ENCODE data around the gene FBXO31. TPM values are rescaled to one million over a fixed set of nuclear protein-coding genes. Genes with fewer than 3 reads are reported as not detected.

The FBXO31 gene
- total and polyA plus RNA-seq, 2 of the 8 experiments (the other 6 are each of a cell fraction or from before 2014, with no cell fraction given): 8.3 to 21.6 TPM

- Histone ChIP-seq H4K91ac (replicated peaks; ENCODE audit: insufficient read length, low read length) (no peak overlapping the region), H2BK20ac (ENCODE audit: low read length) (no peak overlapping the region), H3K36me3 (ENCODE audit: control insufficient read depth in 2 of 4, insufficient read depth in 4 of 4, low read length in 3 of 4) (peaks cover 0 to 9% (median 4%) of the 10 kb centered on the region in 4 experiments; a peak in 5 of 8 replicates), H4K20me1 (replicated peaks in 1 of 2; ENCODE audit: control insufficient read depth in 1 of 2, insufficient read depth in 2 of 2, low read length in 2 of 2) (peaks cover 9 to 14% of the 10 kb centered on the region in 2 experiments), H3K27me3 (replicated peaks in 1 of 4; ENCODE audit: control insufficient read depth in 3 of 4, extremely low read depth in 1 of 4, insufficient read depth in 3 of 4, low read length in 3 of 4) (no peaks in the 10 kb centered on the region), H3K4me1 (replicated peaks in 1 of 4; ENCODE audit: control insufficient read depth in 3 of 4, insufficient read depth in 4 of 4, low read length in 3 of 4) (0 out of 7 replicates have a peak, but pooled peaks cover 0 to 3% (median 0%) of the 10 kb centered on the region in 4 experiments), H2BK5ac (ENCODE audit: low read depth, low read length) (no peak overlapping the region), H3K79me1 (ENCODE audit: low read depth, low read length) (peaks cover 2% of the 10 kb centered on the region; the same call in 1 of the 2 replicates), H3K23me2 (ENCODE audit: low read depth, low read length) (no peaks in the 10 kb centered on the region), H3K9ac (replicated peaks in 1 of 4; ENCODE audit: extremely low read depth in 1 of 4, low read depth in 3 of 4, low read length in 3 of 4) (no peak overlapping the region), H3K4me2 (ENCODE audit: insufficient read depth in 1 of 2, low read depth in 2 of 2, low read length in 2 of 2) (no peak overlapping the region), H3K4ac (replicated peaks; ENCODE audit: insufficient read length, low read depth, low read length) (no peak overlapping the region), H3K23ac (ENCODE audit: insufficient read length) (no peak overlapping the region), H4K5ac (ENCODE audit: insufficient read length, low read depth, low read length) (no peak overlapping the region), H3K4me3 (ENCODE audit: extremely low read depth in 1 of 4, insufficient read depth in 2 of 4, low read depth in 3 of 4, low read length in 4 of 4) (no peak overlapping the region), H3K9me3 (ENCODE audit: insufficient read depth in 2 of 2, low read depth in 1 of 2, low read length in 1 of 2) (no peaks in the 10 kb centered on the region), H2BK12ac (ENCODE audit: low read depth, low read length) (no peak overlapping the region), H3K27ac (ENCODE audit: low read depth, low read length) (no peak overlapping the region), H2BK15ac (ENCODE audit: low read length) (no peak overlapping the region), H2AFZ (ENCODE audit: low read length) (no peak overlapping the region), H2BK120ac (replicated peaks; ENCODE audit: low read depth, low read length) (no peak overlapping the region), H3K14ac (ENCODE audit: insufficient read length) (no peak overlapping the region), H3K56ac (replicated peaks; ENCODE audit: insufficient read length, low read depth, low read length) (no peak overlapping the region), H4K8ac (ENCODE audit: extremely low read depth, insufficient read depth, low read length) (no peak overlapping the region), H3K18ac (ENCODE audit: extremely low read depth, low read length) (no peak overlapping the region), H3K79me2 (ENCODE audit: control insufficient read depth in 1 of 2, insufficient read depth in 2 of 2, low read length in 2 of 2) (no peaks in the 10 kb centered on the region), H2AK5ac (ENCODE audit: low read depth, low read length) (no peak overlapping the region)
- FAIRE-seq (no peak), DNase-seq (ENCODE audit: low read depth in 1 of 2, low spot score in 2 of 2) (no peak)
- ChIA-PET POLR2A (ENCODE audit: partially characterized antibody) (interaction anchor here (0.6 to 1.3 kb wide), 2 partner anchors 11 to 33 kb away, joined by 3 read pairs; no protein-coding TSS in a partner anchor), CTCF (ENCODE audit: partially characterized antibody) (interaction anchor here (2.0 kb wide), 1 partner anchor 32 kb away, joined by 6 read pairs; no protein-coding TSS in a partner anchor)
- 93% methylated on average over 20 of the region's 20 CpGs; no CpG with 5 or more reads in 1 of the 2 experiments for WGBS, 2 experiments (ENCODE audit: extremely low coverage in 1 of 2, insufficient coverage in 1 of 2, insufficient read length in 1 of 2, insufficient replicate concordance in 2 of 2, low coverage in 1 of 2, low lambda C conversion rate in 2 of 2, missing lambda C conversion rate in 1 of 2)
- TF ChIP-seq EGR1 (IDR thresholded peaks at IDR 0.05; ENCODE audit: borderline replicate concordance, low read depth, low read length) (no peak), FOSL1 (IDR thresholded peaks at IDR 0.05; ENCODE audit: insufficient read depth, low read depth, low read length) (no peak), RNF2 (IDR thresholded peaks at IDR 0.05; ENCODE audit: borderline replicate concordance, low read depth, low read length, missing control alignments, poor library complexity, severe bottlenecking) (no peak), NRF1 (IDR thresholded peaks at IDR 0.05; ENCODE audit: low read depth, low read length) (no peak), CHD1 (IDR thresholded peaks at IDR 0.05; ENCODE audit: low read depth, low read length) (no peak), SP4 (IDR thresholded peaks at IDR 0.05; ENCODE audit: low read length) (no peak), RXRA (IDR thresholded peaks at IDR 0.05; ENCODE audit: insufficient read depth, low read depth, low read length) (no peak), ZNF274 (IDR thresholded peaks at IDR 0.05; ENCODE audit: borderline replicate concordance, extremely low read depth, low read length) (no peak), TAF7 (optimal IDR thresholded peaks at IDR 0.05; ENCODE audit: borderline replicate concordance, low read depth, low read length) (no peak), SP1 (IDR thresholded peaks at IDR 0.05; ENCODE audit: low read depth, low read length) (no peak), PHF8 (conservative IDR thresholded peaks at IDR 0.05; ENCODE audit: low read depth, low read length) (no peak), POLR2AphosphoS5 (IDR thresholded peaks at IDR 0.05; ENCODE audit: low read depth, low read length) (no peak)
These were observed 53.9 kb downstream of the FBXO31 start for GRCh38 chr16:87329436-87330256.

Measured in H1 (cell line).